ENCODE measurements around the gene NID1.

DNA sequence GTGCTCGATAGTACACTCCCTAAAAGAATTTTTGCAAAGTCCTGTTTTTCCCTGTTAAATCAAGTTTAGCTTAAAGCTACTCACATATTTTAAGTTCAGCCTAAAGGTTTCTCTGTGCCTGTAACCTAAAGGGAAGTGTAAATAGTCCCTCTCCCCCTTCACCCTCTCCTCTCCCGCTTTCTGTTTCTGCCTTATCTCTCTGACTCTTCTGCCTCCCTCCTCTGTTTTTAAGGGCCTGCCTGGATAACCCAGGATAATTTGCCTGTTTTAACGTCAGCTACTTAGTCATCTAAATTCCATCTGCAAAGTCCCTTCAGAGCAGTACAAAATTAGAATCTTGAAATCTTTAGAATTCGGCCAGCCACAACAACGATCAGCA, 92.6 kb downstream of the NID1 start:
- TF ChIP-seq, protein P1, sequence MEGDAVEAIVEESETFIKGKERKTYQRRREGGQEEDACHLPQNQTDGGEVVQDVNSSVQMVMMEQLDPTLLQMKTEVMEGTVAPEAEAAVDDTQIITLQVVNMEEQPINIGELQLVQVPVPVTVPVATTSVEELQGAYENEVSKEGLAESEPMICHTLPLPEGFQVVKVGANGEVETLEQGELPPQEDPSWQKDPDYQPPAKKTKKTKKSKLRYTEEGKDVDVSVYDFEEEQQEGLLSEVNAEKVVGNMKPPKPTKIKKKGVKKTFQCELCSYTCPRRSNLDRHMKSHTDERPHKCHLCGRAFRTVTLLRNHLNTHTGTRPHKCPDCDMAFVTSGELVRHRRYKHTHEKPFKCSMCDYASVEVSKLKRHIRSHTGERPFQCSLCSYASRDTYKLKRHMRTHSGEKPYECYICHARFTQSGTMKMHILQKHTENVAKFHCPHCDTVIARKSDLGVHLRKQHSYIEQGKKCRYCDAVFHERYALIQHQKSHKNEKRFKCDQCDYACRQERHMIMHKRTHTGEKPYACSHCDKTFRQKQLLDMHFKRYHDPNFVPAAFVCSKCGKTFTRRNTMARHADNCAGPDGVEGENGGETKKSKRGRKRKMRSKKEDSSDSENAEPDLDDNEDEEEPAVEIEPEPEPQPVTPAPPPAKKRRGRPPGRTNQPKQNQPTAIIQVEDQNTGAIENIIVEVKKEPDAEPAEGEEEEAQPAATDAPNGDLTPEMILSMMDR (IDR thresholded peaks at IDR 0.05; ENCODE audit: low read depth, low read length): no peak
- no peak for TF ChIP-seq POLR2A (IDR thresholded peaks at IDR 0.05; ENCODE audit: extremely low read depth, insufficient read length)
- no peak for TF ChIP-seq MYC (IDR thresholded peaks at IDR 0.05; ENCODE audit: low read depth, low read length)
- TF ChIP-seq, protein P2, sequence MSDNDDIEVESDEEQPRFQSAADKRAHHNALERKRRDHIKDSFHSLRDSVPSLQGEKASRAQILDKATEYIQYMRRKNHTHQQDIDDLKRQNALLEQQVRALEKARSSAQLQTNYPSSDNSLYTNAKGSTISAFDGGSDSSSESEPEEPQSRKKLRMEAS (IDR thresholded peaks at IDR 0.05; ENCODE audit: low read depth, low read length): no peak
